HepG2 (cell line): Measurements from ENCODE around the gene AGK. TPM values are rescaled to one million over a fixed set of nuclear protein-coding genes. Genes with fewer than 3 reads are reported as not detected.

Experiments
- ATM ChIP-seq: fragments of 450-650 bp; IDR thresholded peaks from 2 replicates; pipeline ENCODE4 v1.7.1; 2017; ENCODE audit warnings: mild to moderate bottlenecking, borderline replicate concordance
- CEBPZ ChIP-seq: IDR thresholded peaks from 2 replicates; pipeline ENCODE4 v1.6.1; 2012; ENCODE audit warnings: low read length, improper control_type of control experiment
- HDAC1 ChIP-seq: sonication (generic); formaldehyde crosslinking; IDR thresholded peaks from 2 replicates; pipeline ENCODE4 v1.5.1; 2020; ENCODE audit warnings: mild to moderate bottlenecking, missing genetic modification reagents
- HNRNPLL ChIP-seq: fragments of 200-400 bp; formaldehyde crosslinking; IDR thresholded peaks from 2 replicates; pipeline ENCODE4 v1.6.1; 2017; ENCODE audit warnings: mild to moderate bottlenecking, low read depth, low read length; ENCODE audit not compliant: poor library complexity, severe bottlenecking
- NFIB ChIP-seq: sonication (generic); formaldehyde crosslinking; IDR thresholded peaks from 2 replicates; pipeline ENCODE4 v1.9.0; 2021; ENCODE audit warnings: missing genetic modification reagents, mild to moderate bottlenecking, borderline replicate concordance
- PRPF4 ChIP-seq: fragments of 200-400 bp; formaldehyde crosslinking; IDR thresholded peaks from 2 replicates; pipeline ENCODE4 v1.6.1; 2016; ENCODE audit warnings: low read length, low read depth; ENCODE audit not compliant: poor library complexity, severe bottlenecking
- SKI ChIP-seq: fragments of 450-650 bp; IDR thresholded peaks from one replicate; pipeline ENCODE4 v1.6.1; 2018; ENCODE audit warnings: mild to moderate bottlenecking; ENCODE audit not compliant: partially characterized antibody
- SNAI1 ChIP-seq: sonication (generic); formaldehyde crosslinking; IDR thresholded peaks from 2 replicates; pipeline ENCODE4 v1.5.0; 2020; ENCODE audit warnings: mild to moderate bottlenecking, missing genetic modification reagents, borderline replicate concordance
- ZFP36L1 ChIP-seq: sonication (generic); formaldehyde crosslinking; IDR thresholded peaks from 2 replicates; pipeline ENCODE4 v1.8.0; 2022; ENCODE audit warnings: mild to moderate bottlenecking, missing genetic modification reagents, moderate library complexity
- ZMYM2 ChIP-seq: sonication (generic); formaldehyde crosslinking; IDR thresholded peaks from 2 replicates; pipeline ENCODE4 v1.8.0; 2022; ENCODE audit warnings: mild to moderate bottlenecking, missing genetic modification reagents
- ZNF550 ChIP-seq: sonication (generic); formaldehyde crosslinking; IDR thresholded peaks from 2 replicates; pipeline ENCODE4 v1.4.0; 2020; ENCODE audit warnings: mild to moderate bottlenecking, missing genetic modification reagents, borderline replicate concordance
- ZNF564 ChIP-seq: sonication (generic); formaldehyde crosslinking; IDR thresholded peaks from 2 replicates; pipeline ENCODE4 v1.8.1; 2023; ENCODE audit warnings: mild to moderate bottlenecking, missing genetic modification reagents
- ZNF704 ChIP-seq: sonication (generic); formaldehyde crosslinking; IDR thresholded peaks from 2 replicates; pipeline ENCODE4 v1.8.1; 2023; ENCODE audit warnings: mild to moderate bottlenecking, inconsistent platforms, moderate library complexity, missing genetic modification reagents, borderline replicate concordance
- ZNF75D ChIP-seq: sonication (generic); formaldehyde crosslinking; IDR thresholded peaks from 2 replicates; pipeline ENCODE4 v1.8.1; 2023; ENCODE audit warnings: missing genetic modification reagents, mild to moderate bottlenecking, borderline replicate concordance
- polyA plus RNA-seq, 8 experiments: library from polyadenylated mRNA; depleted of rRNA in 3 of 8; stranded (reverse) in 7 of 8; unstranded in 1 of 8; fragments of >200 nt; fragmentation: Illumina TruSeq in 4 of 8; extraction: Trizol in 4 of 8; gene quantifications; 2 replicates each; pipeline versions ENCODE4 v1.2.1 to v1.2.3, GENCODE V29; 2011 to 2016; ENCODE audit warnings: low read depth in 4 of 8, missing spikeins in 1 of 8, mixed read lengths in 1 of 8; ENCODE audit not compliant: insufficient read depth in 1 of 8
- total RNA-seq, 5 experiments: library from RNA; depleted of rRNA; stranded (reverse); fragments of >200 nt; fragmentation: Illumina TruSeq; extraction: Trizol; gene quantifications; 2 replicates each; pipeline ENCODE4 v1.2.3, GENCODE V29; 2016; ENCODE audit warnings: low read depth in 1 of 5

AGK gene
- total and polyA plus RNA-seq, 2 of the 13 experiments (the other 11 are each of a cell fraction or from before 2014, with no cell fraction given): 23.7 to 30.1 TPM

GRCh38 chr7:141691961-141692360 is 140.8 kb downstream of the AGK start (continued):
- TF ChIP-seq CEBPZ (no peak), ZNF550 (CRISPR knock-in tag) (no peak), ZNF564 (CRISPR knock-in tag) (no peak), SKI (no peak), ATM (no peak), HDAC1 (no peak), ZFP36L1 (CRISPR knock-in tag) (no peak), ZNF704 (no peak), SNAI1 (no peak), ZMYM2 (no peak), PRPF4 (no peak), NFIB (CRISPR knock-in tag) (no peak), HNRNPLL (no peak), ZNF75D (CRISPR knock-in tag) (no peak)
